HG02759 (cell line): ENCODE measurements around the gene NCBP2.
A peak's percentile ranks its signal among the peaks of the same experiment; 100 is the strongest.

Experiments
- ATAC-seq: cut with Tn5 transposase; IDR thresholded peaks from one replicate; pipeline ENCODE4 v1.9.1; 2021; ENCODE audit warnings: mild to moderate bottlenecking, moderate library complexity; ENCODE audit not compliant: unreplicated experiment

NCBP2 gene

DNA sequence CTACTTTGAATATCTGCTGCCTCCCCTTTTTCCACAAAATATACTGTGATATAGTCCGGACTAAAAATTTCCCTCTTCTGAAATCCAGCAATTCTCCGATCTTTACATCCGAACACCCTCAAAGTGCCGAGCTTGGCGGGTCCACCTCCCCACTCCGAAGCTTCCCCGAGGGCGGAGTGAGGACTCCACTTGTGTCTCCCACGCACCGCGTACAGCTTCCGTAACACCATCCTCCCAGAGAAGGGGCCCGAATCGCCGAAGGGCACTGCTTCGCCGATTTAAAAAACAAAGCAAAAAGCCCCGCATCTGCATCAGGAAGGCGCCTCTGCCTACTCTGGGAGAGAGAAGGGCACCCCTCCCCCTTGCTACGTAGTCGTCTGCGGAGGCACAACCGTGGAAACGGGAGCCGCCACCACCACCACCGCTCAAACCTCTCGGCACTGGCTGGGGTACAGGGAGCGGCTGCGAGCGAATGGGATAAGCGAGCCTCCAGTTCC, 551 bp downstream of the NCBP2 start:
- peak; percentile 23 for ATAC-seq

DNA sequence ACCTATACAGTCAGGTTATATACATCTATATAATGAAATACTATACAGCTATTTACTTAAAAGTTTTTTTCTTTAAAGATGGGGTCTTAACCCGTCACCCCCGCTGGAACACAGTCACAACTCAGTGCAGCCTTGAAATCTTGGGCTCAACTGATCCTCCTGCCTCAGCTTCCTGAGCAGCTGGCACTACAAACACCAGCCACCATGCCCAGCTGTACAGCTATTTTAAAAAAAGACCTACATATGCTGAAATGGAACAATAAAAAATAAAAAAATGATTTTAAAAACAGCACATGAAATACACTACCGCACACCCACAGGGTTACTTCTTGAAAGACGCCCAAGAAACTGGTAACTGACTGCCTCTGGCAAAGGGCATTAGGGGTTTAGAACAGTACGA, 3.8 kb downstream of the NCBP2 start:
- ATAC-seq, result no peak

- no peak for ATAC-seq
Measured at GRCh38 chr3:196938124-196938523, 4.2 kb downstream of the NCBP2 start.

GRCh38 chr3:196936288-196936687, 6.0 kb downstream of the NCBP2 start:
- ATAC-seq, result no peak

DNA sequence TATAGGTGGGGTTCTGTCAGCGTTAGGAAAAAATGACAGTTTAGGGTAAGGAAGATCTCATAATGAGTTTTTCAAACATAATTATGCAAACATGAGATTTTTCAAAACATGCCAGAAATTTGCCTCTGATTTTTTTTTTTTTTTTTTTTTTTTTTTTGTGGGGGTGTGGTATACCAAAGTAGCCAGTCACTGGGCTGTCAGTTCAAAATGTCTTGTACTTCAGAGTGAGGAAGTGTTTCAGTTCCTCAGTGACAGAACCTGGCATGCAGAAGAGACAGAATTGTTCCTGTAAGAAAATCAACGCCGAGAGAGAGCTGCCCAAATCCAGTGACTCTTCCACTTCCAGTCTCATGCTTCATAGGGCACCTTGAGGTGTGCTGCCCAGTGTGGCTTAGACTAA, 9.7 kb downstream of the NCBP2 start:
- ATAC-seq, result no peak

DNA sequence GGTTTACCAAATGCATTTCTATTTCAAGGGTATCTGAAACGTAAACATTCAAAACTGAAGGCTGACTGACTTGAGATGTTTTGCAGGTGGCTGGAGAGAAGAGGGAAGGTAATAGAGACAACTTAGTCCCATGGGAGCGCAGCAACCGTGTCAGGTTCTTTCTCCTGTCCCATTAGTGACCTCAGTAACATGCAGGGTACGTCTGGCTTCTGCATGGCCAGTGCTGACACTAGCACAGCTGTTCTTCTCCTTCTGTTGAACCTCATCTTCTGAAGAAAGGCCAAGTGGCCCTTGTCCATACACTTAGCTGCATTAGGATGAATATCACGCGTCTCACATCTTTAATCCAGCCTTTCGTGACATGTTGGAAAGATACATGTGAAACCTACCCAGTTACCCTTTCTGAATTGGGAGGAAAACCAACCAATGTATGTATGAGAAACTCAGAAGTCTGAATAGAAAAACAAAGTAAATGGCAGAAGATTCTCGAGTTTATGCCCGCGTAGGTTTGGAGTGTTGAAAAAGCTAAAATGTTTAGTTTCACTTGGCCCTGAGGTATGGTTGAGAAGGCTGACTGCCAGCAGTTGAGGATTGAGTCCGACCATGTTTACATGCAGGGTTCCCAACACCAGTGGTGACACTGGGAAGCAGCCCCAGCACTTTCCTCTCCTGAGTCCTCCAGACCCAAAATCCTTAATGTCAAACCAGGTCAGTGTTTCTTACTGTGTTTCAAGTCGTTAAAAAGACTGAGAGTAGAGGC, 10.3 kb downstream of the NCBP2 start:
- ATAC-seq, result no peak

- ATAC-seq, result no peak
Measured at GRCh38 chr3:196931157-196931556, 11.2 kb downstream of the NCBP2 start.

DNA sequence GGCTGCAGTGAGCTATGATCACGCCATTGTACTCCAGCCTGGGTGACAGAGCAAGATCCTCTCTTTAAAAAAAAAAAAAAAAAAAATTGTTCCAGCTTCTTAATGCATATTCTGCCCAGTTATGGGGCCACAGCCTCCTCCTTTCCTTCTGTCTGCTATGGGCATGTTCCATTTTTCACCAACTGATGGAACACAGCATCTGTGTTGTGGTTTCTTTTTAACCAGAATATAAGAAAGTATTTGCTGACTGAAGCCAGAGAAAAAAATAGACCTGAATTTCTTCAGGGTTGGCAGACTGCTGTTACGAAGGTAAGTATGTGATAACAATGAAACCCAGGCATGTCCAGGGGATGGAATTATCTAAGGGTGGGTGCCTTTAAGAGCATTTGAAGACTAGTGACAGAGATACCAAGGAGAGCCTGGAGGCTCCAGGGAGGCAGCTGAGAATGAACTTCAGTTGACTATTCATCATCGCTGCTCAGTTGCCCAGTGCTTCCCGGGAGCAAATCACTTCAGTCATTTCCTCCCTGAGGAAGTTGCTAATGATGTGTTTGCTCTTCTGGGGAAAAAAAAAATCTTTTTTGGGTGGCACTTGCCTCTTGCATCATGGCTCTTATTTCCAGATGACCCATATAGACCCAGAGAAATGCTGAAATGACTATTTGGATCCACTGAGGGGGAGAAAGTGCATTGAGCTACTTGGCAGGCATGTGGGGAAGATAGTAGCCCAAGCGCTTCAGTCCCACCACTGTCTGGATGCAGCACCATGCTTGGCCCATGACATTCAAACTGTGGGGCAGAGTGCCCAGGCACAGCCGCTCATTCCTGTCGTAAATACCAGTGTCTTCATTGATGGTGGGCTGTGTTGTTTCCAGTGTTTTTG, 14.5 kb downstream of the NCBP2 start:
- no peak for ATAC-seq

DNA sequence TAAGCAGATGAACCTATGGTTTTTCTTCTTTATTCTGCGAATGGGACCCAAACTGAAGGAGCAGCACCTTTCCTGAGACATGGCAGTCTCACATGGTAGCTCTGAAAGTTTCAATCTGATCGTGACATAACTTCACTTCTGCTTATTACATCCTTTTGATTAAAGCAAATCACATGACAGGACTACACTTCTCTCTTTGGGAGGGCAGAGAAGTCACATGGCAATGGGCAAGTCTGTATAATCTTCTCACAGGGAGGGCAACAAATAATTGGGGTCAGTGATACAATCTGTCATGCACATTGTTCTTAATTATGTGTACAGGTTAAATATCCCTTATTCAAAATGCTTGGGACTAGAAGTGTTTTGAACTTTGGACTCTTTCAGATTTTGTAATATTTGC, 21.6 kb downstream of the NCBP2 start:
- no peak for ATAC-seq

DNA sequence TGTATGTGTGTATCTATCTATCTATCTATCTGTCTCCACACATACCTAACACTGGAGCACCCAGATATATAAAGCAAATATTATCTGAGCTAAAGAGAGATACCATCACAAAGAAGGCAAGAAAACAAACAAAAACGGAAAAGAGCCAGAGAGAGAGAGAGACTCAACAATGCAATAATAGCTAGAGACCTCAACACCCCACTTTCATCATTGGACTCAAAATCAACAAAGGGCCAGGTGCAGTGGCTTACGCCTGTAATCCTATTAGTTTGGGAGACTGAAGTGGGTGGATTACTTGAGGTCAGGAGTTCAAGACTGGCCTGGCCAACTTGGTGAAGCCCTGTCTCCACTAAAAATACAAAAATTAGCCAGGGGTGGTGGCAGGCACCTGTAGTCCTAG, 23.4 kb downstream of the NCBP2 start:
- ATAC-seq, result no peak

DNA sequence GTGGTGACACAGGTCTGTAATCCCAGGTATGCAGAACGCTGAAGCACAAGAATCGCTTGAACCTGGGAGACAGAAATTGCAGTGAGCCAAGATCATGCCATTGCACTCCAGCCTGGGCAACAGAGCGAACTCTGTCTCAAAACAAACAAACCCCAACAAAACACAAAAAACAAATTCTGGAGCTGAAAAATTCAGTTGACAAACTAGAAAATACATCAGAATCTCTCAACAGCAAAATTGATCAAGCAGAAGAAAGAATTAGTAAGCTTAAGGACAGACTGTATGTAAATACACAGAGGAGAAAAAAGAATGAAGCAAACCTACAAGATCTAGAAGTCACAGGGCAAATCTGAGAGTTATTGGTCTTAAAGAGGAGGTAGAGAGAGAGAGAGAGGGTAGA, 25.3 kb downstream of the NCBP2 start:
- no peak for ATAC-seq

DNA sequence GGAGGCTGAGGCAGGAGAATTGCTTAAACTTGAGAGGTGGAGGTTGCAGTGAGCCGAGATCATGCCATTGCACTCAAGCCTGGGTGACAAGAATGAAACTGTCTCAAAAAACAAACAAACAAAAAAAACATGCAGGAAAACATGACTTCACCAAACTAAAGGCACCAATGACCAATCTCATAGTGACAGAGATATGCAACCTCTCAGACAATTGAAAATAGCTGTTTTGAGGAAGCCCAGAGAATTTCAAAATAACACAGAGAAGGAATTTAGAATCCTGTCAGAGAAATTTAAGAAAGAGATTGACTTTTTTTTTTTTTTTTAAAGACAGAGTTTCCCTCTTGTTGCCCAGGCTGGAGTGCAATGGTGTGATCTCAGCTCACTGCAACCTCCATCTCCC, 26.1 kb downstream of the NCBP2 start:
- ATAC-seq, result no peak

GRCh38 chr3:196915375-196915774, 27.0 kb downstream of the NCBP2 start:
- no peak for ATAC-seq

GRCh38 chr3:196914866-196915265, 27.5 kb downstream of the NCBP2 start:
- ATAC-seq, result no peak

DNA sequence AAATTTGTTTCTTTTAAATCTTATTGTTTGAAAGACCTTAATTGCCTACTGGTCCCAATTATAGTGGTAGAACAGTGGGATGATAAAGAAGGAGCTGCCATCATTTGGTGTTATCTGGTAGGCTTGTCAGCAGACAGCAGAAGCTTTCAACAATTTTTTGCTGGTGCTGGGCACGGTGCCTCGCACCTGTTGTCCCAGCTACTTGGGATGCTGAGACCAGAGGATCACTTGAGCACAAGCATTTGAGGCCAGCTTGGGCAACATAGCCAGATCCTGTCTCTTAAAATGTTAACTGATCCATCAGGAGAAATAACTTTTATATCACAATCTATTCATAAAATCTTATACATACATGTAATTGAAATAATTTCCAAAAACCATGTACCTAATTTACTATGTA, 38.6 kb downstream of the NCBP2 start:
- no peak for ATAC-seq

GRCh38 chr3:196902296-196902695, 40.0 kb downstream of the NCBP2 start:
- no peak for ATAC-seq

DNA sequence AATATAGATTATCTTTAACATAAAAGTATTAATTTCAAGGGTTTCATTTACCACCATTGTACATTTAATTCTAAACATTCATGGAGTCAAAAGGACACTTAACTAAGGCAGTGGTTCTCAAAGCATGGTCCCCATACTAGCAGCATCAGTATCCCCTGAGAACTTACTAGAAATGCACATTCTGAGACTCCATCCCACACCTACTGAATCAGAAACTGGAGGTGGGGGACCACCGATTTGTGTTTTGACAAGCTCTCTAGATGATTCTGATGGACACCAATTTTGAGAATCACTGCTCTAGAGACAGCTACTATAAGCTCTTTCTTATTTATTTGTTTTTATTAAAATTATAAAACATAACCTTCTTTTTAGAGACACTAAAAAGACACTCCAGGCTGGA, 40.6 kb downstream of the NCBP2 start:
- no peak for ATAC-seq

- no peak for ATAC-seq
Measured at GRCh38 chr3:196896229-196896628, 46.1 kb downstream of the NCBP2 start.

- ATAC-seq, result no peak
Measured at GRCh38 chr3:196894557-196895295, 47.6 kb downstream of the NCBP2 start.

DNA sequence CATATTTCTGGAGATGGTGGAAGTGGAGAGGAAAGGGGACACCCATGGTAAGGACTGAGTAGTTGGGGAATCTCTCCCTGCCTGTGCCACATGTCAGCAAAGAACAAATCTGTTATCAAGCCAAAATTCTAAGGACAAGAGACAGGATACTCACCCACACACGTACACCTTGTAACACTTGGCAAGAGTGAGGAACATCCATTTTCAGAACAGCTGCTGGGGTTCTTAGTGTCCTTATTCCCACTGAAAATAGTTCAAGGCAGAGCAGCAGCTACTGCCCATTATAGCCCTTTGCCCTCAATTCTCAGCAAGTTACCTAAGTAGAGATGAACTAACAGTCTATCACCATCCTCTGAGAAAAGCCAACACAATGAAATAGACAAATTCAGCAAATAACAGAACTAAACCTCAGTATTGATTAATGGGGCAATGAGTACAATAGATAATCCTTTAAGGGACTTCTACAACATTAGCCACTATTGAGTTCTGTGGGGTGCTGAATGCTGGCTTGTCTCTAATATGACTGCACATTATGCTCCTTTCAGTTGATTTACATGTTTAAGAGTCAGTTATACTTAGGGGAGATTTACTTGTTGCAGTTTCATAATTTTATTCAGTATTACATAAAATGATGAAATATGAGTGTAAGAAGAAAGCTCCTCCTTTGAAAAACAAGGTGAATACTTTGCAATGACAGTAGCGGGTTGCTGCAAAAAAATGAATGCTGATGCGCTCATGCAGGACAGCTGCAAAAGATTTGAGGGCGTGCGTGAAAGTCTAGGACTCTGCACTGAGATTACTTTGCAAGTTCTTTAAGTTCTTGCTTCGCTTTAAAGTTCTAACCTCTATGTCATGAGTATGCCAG, 52.3 kb downstream of the NCBP2 start:
- no peak for ATAC-seq
